ENCODE measurements around the gene OTUD4. TPM values are rescaled to one million over a fixed set of nuclear protein-coding genes. Genes with fewer than 3 reads are reported as not detected.
"Not testable (repeated sequence)": the region's sequence is repeated elsewhere in the genome, so short reads cannot be mapped to it uniquely, and the experiment has no call there.

OTUD4 gene
- total and polyA plus RNA-seq, 4 donors: 23.1 to 40.3 (median 26.0) TPM

DNA sequence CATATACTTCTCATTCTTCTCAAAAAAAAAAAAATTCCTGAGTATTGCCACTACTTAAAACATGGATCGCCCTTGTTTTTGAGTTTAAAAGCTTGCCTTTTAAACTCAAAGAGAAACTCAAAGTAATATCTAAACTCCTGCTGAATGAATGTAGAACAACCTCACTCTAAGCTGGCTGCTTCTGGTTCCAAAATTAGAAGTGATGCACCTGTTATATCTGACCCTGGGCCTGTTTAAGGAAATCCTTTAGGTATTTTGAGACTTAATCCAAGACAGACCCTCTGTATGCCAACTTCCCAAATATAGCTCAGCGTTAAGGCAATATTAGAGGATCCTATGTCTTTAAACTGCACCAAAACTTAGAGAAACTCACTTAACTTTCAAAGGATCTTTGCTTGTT is 1.8 kb upstream of the OTUD4 start:
- no peak overlapping the region for H3K4me3 ChIP-seq (ENCODE audit: low read depth, low read length)
- 83% methylated on average over 1 of the region's 2 CpGs for WGBS (ENCODE audit: insufficient coverage)
- H3K27ac ChIP-seq (ENCODE audit: low read depth, low read length): no peak overlapping the region

DNA sequence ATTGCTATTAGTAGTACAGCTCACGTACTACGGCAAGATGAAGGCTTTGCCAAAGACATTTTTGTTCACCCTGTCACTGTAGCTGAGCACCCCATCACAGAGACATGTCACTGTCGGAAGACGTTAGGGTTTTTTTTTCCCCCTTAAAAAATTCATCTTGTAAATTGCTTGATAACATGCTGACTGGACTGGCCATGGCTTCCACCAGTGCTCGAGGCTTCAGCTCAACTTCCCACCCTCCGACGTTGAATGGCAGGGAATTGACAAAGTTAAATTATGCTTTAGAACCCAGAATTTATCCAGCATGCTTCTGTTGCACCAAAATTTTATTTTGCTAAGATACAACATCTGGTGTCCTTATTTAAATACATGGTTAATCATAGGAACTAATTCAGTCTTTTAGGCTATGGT is 707 bp upstream of the OTUD4 start:
- H3K9me3 ChIP-seq (ENCODE audit: control insufficient read depth, insufficient read depth, low read length): no peaks in the 10 kb centered on the region
- no peak for DNase-seq (ENCODE audit: low read depth in 4 of 6, low spot score in 6 of 6)
- peak overlapping the region; percentile 88 for H3K27ac ChIP-seq (ENCODE audit: low read depth, low read length)
- H3K27me3 ChIP-seq (ENCODE audit: control insufficient read depth, insufficient read depth, low read length): no peaks in the 10 kb centered on the region
- H3K36me3 ChIP-seq (ENCODE audit: control insufficient read depth, insufficient read depth, low read length): no peaks in the 10 kb centered on the region
- 0% methylated on average over 2 of the region's 7 CpGs for WGBS (ENCODE audit: insufficient coverage)
- peaks cover 5% of the 10 kb centered on the region for H3K4me1 ChIP-seq (ENCODE audit: control insufficient read depth, insufficient read depth, low read length)
- peak overlapping the region; percentile 66 for H3K4me3 ChIP-seq (ENCODE audit: low read depth, low read length)

More for the DNA sequence above, 1.8 kb upstream of the OTUD4 start:
- peaks cover 5% of the 10 kb centered on the region for H3K4me1 ChIP-seq (ENCODE audit: control insufficient read depth, insufficient read depth, low read length)
- no peaks in the 10 kb centered on the region for H3K36me3 ChIP-seq (ENCODE audit: control insufficient read depth, insufficient read depth, low read length)
- DNase-seq (ENCODE audit: low read depth in 4 of 6, low spot score in 6 of 6): no peak
- no peaks in the 10 kb centered on the region for H3K27me3 ChIP-seq (ENCODE audit: control insufficient read depth, insufficient read depth, low read length)
- no peaks in the 10 kb centered on the region for H3K9me3 ChIP-seq (ENCODE audit: control insufficient read depth, insufficient read depth, low read length)

DNA sequence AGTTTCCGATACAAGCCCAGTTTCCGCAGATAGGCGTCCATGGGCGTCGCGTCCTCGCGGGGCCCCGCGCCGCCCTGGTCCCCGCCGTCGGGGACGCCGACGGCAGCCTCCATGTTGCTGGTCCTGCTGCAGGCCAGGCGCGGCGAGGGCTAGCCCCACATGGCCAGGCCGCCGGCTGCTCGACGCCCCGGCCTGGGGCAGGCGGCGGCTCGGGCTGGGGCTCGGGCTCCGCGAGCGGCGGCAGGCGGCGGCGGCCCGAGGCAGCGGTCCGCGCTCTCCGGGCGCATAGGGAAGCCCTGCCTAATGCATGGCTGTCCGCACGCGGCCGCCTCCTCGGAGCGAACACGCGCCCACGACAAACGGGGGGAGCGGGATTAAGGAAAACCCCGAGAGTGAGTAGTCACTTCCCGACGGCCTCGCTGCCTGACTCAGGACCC is 510 bp downstream of the OTUD4 start:
- Histone ChIP-seq H3K4me3 (ENCODE audit: low read depth, low read length) (peak overlapping the region; percentile 71), H3K27ac (ENCODE audit: low read depth, low read length) (peak overlapping the region; percentile 93)
- not testable (repeated sequence) for H3K9me3 ChIP-seq (ENCODE audit: control insufficient read depth, insufficient read depth, low read length); H3K36me3 ChIP-seq (ENCODE audit: control insufficient read depth, insufficient read depth, low read length); DNase-seq (ENCODE audit: low read depth in 4 of 6, low spot score in 6 of 6); H3K27me3 ChIP-seq (ENCODE audit: control insufficient read depth, insufficient read depth, low read length); H3K4me1 ChIP-seq (ENCODE audit: control insufficient read depth, insufficient read depth, low read length)
- 0% methylated on average over 57 of the region's 57 CpGs for WGBS (ENCODE audit: insufficient coverage)

DNA sequence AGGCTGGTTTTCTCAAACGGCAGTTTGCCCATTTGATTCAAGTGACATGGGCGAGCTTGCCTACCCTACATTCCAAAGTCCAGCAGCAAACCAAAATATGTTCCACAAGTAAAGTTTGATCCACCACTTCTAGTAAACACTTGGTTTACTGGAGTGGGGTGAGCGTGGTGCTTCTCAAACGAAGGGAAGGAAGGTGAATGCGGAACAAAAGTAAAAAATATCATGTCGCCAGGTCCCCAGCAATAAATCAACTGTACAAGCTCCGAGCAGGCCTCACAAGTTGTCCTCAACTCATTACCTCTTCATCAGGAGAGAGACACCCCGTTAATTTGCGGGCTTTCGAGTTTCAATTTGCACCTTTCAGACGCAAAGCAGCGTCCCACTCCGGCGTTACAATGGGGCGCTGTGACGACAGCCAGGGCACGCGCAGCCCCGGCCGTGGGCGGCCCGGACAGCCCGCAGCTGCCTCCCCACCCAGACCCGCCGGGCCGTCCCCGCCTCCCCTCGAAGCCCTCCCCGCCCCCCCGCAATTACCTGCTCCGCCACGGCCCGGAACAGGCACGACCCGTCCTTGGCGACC is 1.0 kb downstream of the OTUD4 start:
- peak overlapping the region; percentile 71 for H3K4me3 ChIP-seq (ENCODE audit: low read depth, low read length)
- H3K27ac ChIP-seq (ENCODE audit: low read depth, low read length): peak overlapping the region; percentile 84
- peak in 3 of 6 donors; percentile 31 to 77 (median 69) for DNase-seq (ENCODE audit: low read depth in 4 of 6, low spot score in 6 of 6)
- H3K4me1 ChIP-seq (ENCODE audit: control insufficient read depth, insufficient read depth, low read length): peaks cover 5% of the 10 kb centered on the region
- 0% methylated on average over 29 of the region's 36 CpGs for WGBS (ENCODE audit: insufficient coverage)
- no peaks in the 10 kb centered on the region for H3K27me3 ChIP-seq (ENCODE audit: control insufficient read depth, insufficient read depth, low read length)
- H3K36me3 ChIP-seq (ENCODE audit: control insufficient read depth, insufficient read depth, low read length): no peaks in the 10 kb centered on the region
- H3K9me3 ChIP-seq (ENCODE audit: control insufficient read depth, insufficient read depth, low read length): no peaks in the 10 kb centered on the region

DNA sequence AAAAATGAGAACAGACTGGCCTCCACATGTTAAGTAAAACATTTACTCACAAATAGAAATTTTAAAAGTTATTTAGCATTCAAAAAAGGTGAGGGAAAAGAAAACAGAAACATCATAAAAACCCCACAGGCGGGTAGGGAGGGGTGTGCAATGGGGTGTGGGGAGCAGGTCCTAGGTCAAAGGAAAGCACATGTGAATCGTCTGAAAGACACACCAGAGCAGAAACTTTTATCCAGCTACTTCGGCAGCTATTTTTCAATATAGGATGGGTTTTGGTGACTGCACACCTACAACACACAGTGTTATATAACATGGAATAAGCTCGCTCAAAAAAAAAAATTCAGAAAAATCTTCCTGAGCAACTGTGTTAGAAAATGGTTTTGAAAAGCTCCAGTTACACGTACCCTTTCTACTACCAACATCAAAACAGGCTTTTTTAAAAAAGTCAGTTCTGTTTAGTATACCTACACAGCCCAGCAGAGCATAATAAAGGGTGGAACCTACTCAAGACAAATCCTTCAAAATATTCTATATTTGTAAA is 1.6 kb downstream of the OTUD4 start:
- Histone ChIP-seq H3K27me3 (ENCODE audit: control insufficient read depth, insufficient read depth, low read length) (no peaks in the 10 kb centered on the region), H3K4me1 (ENCODE audit: control insufficient read depth, insufficient read depth, low read length) (peaks cover 5% of the 10 kb centered on the region), H3K27ac (ENCODE audit: low read depth, low read length) (peak overlapping the region; percentile 84), H3K36me3 (ENCODE audit: control insufficient read depth, insufficient read depth, low read length) (peaks cover 4% of the 10 kb centered on the region), H3K4me3 (ENCODE audit: low read depth, low read length) (peak overlapping the region; percentile 71), H3K9me3 (ENCODE audit: control insufficient read depth, insufficient read depth, low read length) (no peaks in the 10 kb centered on the region)
- no peak for DNase-seq (ENCODE audit: low read depth in 4 of 6, low spot score in 6 of 6)
- no CpG with 5 or more reads among the region's 5 CpGs for WGBS (ENCODE audit: insufficient coverage)

DNA sequence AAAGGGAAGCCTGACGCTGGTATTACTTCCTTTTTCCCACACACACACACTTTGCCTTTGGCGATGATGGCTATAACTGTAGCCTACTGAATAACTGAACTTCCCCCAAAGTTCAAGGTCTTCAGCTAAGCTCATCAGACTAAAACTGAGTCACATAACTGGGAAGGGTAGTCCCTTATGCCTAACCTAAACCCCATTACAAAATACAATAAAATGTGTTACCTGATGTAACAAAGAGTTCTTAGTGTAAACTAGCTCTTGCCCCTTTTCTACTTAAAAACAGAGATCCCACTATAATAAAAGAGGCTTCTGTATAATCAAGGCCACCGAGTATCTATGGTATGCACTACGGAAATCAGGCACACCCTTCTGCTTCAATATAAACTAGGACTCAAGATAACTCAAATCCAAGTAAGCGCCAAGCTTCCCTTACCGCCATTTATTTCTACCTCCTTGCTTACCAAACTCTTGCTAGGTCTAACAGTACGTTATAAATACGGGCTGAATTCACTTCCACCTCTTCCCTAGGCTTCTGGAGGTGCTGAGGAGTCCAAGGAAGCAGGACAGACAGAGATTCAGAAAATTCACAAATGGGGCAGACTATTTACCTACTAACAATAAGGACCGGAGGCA is 2.4 kb downstream of the OTUD4 start:
- WGBS (ENCODE audit: insufficient coverage): 23% methylated on average over 6 of the region's 9 CpGs
- DNase-seq (ENCODE audit: low read depth in 4 of 6, low spot score in 6 of 6): peak in 2 of 6 donors; percentile 6 to 14
- Histone ChIP-seq H3K9me3 (ENCODE audit: control insufficient read depth, insufficient read depth, low read length) (no peaks in the 10 kb centered on the region), H3K4me3 (ENCODE audit: low read depth, low read length) (peak overlapping the region; percentile 71), H3K36me3 (ENCODE audit: control insufficient read depth, insufficient read depth, low read length) (peaks cover 9% of the 10 kb centered on the region), H3K4me1 (ENCODE audit: control insufficient read depth, insufficient read depth, low read length) (peaks cover 5% of the 10 kb centered on the region), H3K27me3 (ENCODE audit: control insufficient read depth, insufficient read depth, low read length) (no peaks in the 10 kb centered on the region), H3K27ac (ENCODE audit: low read depth, low read length) (peak overlapping the region; percentile 71)

DNA sequence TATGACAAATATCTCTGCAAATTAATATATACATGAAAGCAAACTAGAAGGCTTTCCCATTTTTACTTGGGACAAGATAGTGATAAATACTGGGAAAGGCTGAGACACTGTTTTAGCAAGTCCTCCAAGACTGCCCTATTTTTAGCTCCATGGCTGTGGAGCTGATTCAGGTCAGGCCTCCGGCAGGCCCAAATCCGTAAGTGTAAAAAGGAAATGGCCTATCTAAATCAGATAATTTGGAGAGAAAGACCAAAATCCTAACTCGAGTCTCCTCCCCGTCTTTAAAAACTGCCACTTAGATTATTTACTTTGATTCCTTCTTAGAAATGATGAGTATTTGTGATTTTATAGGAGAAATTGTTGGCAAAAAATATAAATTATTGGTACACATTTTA is 2.9 kb downstream of the OTUD4 start:
- H3K4me3 ChIP-seq (ENCODE audit: low read depth, low read length): no peak overlapping the region
- peaks cover 10% of the 10 kb centered on the region for H3K36me3 ChIP-seq (ENCODE audit: control insufficient read depth, insufficient read depth, low read length)
- H3K4me1 ChIP-seq (ENCODE audit: control insufficient read depth, insufficient read depth, low read length): peaks cover 5% of the 10 kb centered on the region
- H3K27ac ChIP-seq (ENCODE audit: low read depth, low read length): peak overlapping the region; percentile 4
- no peaks in the 10 kb centered on the region for H3K27me3 ChIP-seq (ENCODE audit: control insufficient read depth, insufficient read depth, low read length)
- WGBS (ENCODE audit: insufficient coverage): no CpG with 5 or more reads among the region's 4 CpGs
- no peak for DNase-seq (ENCODE audit: low read depth in 4 of 6, low spot score in 6 of 6)
- H3K9me3 ChIP-seq (ENCODE audit: control insufficient read depth, insufficient read depth, low read length): no peaks in the 10 kb centered on the region

DNA sequence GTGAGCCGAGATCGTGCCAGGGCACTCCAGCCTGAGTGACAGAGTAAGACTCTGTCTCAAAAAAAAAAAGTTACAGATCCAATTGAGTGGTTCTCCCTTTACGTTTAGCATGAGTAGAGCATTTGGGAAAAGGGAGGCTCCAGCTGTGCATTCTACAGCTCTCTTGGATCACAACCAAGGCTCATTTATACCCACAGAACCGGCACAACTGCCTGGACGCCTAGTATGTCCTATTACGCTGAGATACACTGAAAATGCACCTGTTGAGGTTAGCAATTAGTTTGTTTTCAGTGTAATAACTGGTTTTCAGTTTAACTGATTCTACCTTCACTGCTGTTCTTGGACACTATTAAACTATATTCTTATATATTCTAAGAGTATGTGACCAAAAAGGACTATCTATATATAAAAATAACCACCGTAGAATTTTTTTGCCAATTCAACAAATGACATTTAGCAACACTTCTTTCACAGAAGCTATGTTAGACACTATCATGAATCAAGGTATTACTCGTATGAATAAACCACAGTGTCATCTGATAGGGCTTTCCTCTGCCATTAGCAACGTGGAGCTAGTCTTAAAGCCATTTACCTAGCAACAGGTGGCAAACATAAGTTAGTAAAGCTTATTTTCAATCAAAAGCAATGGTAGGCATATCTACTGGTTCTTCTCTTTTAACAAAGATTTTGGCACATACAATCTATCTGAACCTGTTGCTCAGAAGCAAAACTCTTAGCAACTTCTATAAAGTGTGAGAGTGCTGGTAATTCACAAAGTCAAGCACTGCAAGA is 3.6 kb downstream of the OTUD4 start:
- peaks cover 5% of the 10 kb centered on the region for H3K4me1 ChIP-seq (ENCODE audit: control insufficient read depth, insufficient read depth, low read length)
- no peak overlapping the region for H3K27ac ChIP-seq (ENCODE audit: low read depth, low read length)
- no peaks in the 10 kb centered on the region for H3K27me3 ChIP-seq (ENCODE audit: control insufficient read depth, insufficient read depth, low read length)
- WGBS (ENCODE audit: insufficient coverage): 77% methylated on average over 3 of the region's 9 CpGs
- peaks cover 10% of the 10 kb centered on the region for H3K36me3 ChIP-seq (ENCODE audit: control insufficient read depth, insufficient read depth, low read length)
- no peaks in the 10 kb centered on the region for H3K9me3 ChIP-seq (ENCODE audit: control insufficient read depth, insufficient read depth, low read length)
- DNase-seq (ENCODE audit: low read depth in 4 of 6, low spot score in 6 of 6): no peak
- H3K4me3 ChIP-seq (ENCODE audit: low read depth, low read length): no peak overlapping the region

DNA sequence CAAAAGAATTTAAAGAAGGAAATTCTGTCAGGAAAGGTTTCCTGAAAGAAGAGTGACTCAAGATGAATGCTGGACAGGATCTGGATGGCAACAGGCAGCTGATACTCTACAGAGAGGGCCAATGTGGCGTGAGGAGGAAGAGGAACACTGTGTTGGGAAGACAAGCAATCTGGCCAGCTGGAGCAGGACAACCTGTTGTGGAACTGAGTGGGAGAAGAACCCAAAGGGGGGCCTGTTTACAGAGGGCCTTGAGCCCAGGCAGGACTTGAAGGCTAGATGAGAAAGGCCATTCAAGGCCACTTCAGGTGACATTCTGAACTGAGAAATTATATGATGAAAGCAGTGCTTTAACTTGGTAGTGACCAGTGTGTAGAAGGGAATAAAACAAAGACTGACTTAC is 8.5 kb downstream of the OTUD4 start:
- Histone ChIP-seq H3K27ac (ENCODE audit: low read depth, low read length) (no peak overlapping the region), H3K4me3 (ENCODE audit: low read depth, low read length) (no peak overlapping the region), H3K9me3 (ENCODE audit: control insufficient read depth, insufficient read depth, low read length) (no peaks in the 10 kb centered on the region), H3K4me1 (ENCODE audit: control insufficient read depth, insufficient read depth, low read length) (no peaks in the 10 kb centered on the region), H3K27me3 (ENCODE audit: control insufficient read depth, insufficient read depth, low read length) (no peaks in the 10 kb centered on the region), H3K36me3 (ENCODE audit: control insufficient read depth, insufficient read depth, low read length) (peaks cover 19% of the 10 kb centered on the region)
- WGBS (ENCODE audit: insufficient coverage): 83% methylated on average over 1 of the region's 1 CpG
- DNase-seq (ENCODE audit: low read depth in 4 of 6, low spot score in 6 of 6): no peak

Data from spinal cord (tissue), 10 donors.